Activated naive CD4-positive, alpha-beta T cell treated with anti-CD3 and anti-CD28 coated beads for 36 hours (primary cell): ENCODE data around the gene PRKCB. TPM values are rescaled to one million over a fixed set of nuclear protein-coding genes. Genes with fewer than 3 reads are reported as not detected.
"Not testable (repeated sequence)": the region's sequence is repeated elsewhere in the genome, so short reads cannot be mapped to it uniquely, and the experiment has no call there.

Source experiments
- CTCF ChIA-PET: fragments of 350-600 bp; sonication (Branson Sonifier 250); formaldehyde crosslinking; loops from one replicate; lab custom pipeline; 2021; ENCODE audit warnings: antibody characterized with exemption; lab: Charles Lee
- DNase-seq: peaks from one replicate; pipeline ENCODE4 v3.0.0-alpha.2; 2020
- H3K27ac Mint-ChIP-seq: one replicate; pipeline ENCODE4 v1.8.0; 2021; ENCODE audit warnings: mild to moderate bottlenecking, mixed read lengths
- H3K27me3 Mint-ChIP-seq: one replicate; pipeline ENCODE4 v1.8.0; 2021; ENCODE audit warnings: low read depth, mixed read lengths
- H3K36me3 Mint-ChIP-seq: one replicate; pipeline ENCODE4 v1.8.0; 2021; ENCODE audit warnings: low read depth, mixed read lengths
- H3K4me1 Mint-ChIP-seq: one replicate; pipeline ENCODE4 v1.8.0; 2021; ENCODE audit warnings: low read depth, mixed read lengths
- H3K4me3 Mint-ChIP-seq: one replicate; pipeline ENCODE4 v1.8.0; 2021; ENCODE audit warnings: mild to moderate bottlenecking, moderate library complexity, mixed read lengths
- H3K9me3 Mint-ChIP-seq: one replicate; pipeline ENCODE4 v1.8.0; 2021; ENCODE audit warnings: mixed read lengths
- intact Hi-C: fragments of 100-400 bp; cut with micrococcal nuclease; formaldehyde crosslinking; loops from one replicate; pipeline ENCODE4 v1.15.1; 2023
- total RNA-seq, 2 experiments: library from RNA; stranded (reverse); gene quantifications; one replicate each; pipeline ENCODE4 v1.2.3, GENCODE V29; 2021

The PRKCB gene
- total RNA-seq, 2 experiments from 2014 or later, result 37.1 to 38.9 TPM

DNA sequence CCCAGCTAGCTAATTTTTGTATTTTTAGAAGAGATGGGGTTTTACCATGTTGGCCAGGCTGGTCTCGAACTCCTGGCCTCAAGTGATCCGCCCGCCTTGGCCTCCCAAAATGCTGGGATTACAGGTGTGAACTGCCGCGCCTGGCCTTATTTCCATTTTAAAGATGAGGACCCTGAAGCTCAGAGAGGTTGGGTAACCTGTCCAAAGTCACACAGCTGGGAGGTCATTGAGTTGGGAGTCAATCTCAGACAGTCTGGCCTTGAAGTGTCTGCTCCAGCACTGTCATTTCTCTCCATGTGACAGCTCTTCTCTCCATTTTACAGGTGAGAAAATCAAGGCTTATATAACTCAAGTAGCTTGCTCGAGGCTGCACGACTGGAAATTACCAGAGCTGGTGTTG lies 179.2 kb downstream of the PRKCB start:
- not testable (repeated sequence) for H3K36me3 Mint-ChIP-seq, H3K27me3 Mint-ChIP-seq, H3K9me3 Mint-ChIP-seq, H3K4me3 Mint-ChIP-seq, DNase-seq
- Mint-ChIP-seq H3K4me1 (peaks cover 35% of the 10 kb centered on the region), H3K27ac (peak overlapping the region; percentile 52)
- intact Hi-C loops, result loop anchor here (1.0 to 5.0 kb wide), 5 partner anchors 22 to 337 kb away; partner anchors contain the start of gene PLK1
- CTCF ChIA-PET, result interaction anchor here (0.8 to 9.8 kb wide), 7 partner anchors 22 to 210 kb away, joined by 3 to 195 read pairs (median 3); no protein-coding TSS in a partner anchor

DNA sequence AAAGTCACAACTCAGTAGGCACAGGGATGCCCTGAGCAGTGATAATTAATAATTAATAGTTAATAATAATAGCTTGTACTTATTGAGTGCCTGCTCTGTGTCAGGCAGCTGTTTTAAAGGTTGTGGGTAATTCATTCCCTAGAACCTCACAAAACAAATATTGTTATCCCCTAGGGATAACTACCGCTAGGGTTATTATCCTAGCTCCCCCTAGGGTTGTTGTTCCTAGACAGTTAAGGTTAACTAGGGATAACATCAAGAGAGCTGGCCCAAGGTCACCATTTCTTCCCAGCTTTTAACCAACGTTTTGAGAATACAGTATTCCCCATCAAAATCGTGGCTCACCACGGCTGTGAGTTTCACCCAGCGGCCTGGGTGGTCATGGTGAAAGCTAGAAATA lies 180.1 kb downstream of the PRKCB start:
- no peak for DNase-seq
- Mint-ChIP-seq H3K27ac (no peak overlapping the region), H3K4me3 (no peak overlapping the region), H3K36me3 (no peaks in the 10 kb centered on the region), H3K27me3 (no peaks in the 10 kb centered on the region), H3K4me1 (peaks cover 31% of the 10 kb centered on the region), H3K9me3 (no peaks in the 10 kb centered on the region)
- intact Hi-C loops, result loop anchor here (2.0 kb wide), 1 partner anchor 21 kb away; no protein-coding TSS in a partner anchor
- CTCF ChIA-PET, result interaction anchor here (0.6 to 9.8 kb wide), 7 partner anchors 16 to 211 kb away, joined by 3 to 195 read pairs (median 3); no protein-coding TSS in a partner anchor

DNA sequence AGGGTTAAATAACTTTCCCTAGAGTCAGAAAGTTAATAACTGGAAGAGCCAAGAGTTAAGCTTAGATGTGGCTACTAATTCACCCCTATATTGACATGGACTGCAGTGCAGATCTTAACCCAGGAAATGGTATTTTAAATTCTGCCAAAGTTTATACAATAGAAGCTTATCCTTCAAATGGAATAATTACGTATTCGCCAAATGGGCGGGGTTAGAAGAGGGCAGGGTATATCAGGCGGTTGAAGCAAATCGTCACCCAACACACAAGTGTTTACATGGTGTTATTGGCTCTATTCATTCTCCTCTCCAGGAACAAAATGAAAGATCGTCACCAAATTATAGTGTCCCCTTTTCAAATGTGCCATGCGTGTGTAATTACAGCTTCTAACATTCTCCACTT lies 182.7 kb downstream of the PRKCB start:
- no peaks in the 10 kb centered on the region for H3K27me3 Mint-ChIP-seq
- H3K27ac Mint-ChIP-seq, result no peak overlapping the region
- peaks cover 4% of the 10 kb centered on the region for H3K36me3 Mint-ChIP-seq
- no peaks in the 10 kb centered on the region for H3K9me3 Mint-ChIP-seq
- peaks cover 35% of the 10 kb centered on the region for H3K4me1 Mint-ChIP-seq
- CTCF ChIA-PET, result interaction anchor here (0.6 kb wide), 1 partner anchor 24 kb away, joined by 3 read pairs; no protein-coding TSS in a partner anchor
- intact Hi-C loops, result no loop called here
- H3K4me3 Mint-ChIP-seq, result no peak overlapping the region
- DNase-seq, result no peak

DNA sequence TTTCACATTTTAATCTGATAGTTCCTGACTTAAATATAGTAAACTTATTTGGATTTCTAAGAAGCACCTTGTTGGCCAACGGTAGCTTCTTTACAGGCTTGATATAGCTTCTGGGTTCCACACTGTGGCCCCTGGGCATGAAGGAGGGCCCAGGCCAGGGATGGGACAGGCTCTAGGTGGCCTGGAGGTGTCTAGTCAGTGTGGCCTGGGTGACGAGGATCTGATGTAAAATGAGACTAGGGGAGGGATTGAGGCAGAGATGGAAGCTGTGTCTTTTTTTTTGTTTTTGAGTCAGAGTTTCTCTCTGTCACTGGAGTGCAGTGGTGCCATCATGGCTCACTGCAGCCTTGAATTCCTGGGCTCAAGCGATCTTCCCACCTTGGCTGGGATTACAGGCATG lies 187.0 kb downstream of the PRKCB start:
- Mint-ChIP-seq H3K27me3 (no peaks in the 10 kb centered on the region), H3K27ac (no peak overlapping the region), H3K4me1 (peaks cover 8% of the 10 kb centered on the region), H3K36me3 (peaks cover 4% of the 10 kb centered on the region), H3K4me3 (no peak overlapping the region), H3K9me3 (no peaks in the 10 kb centered on the region)
- intact Hi-C loops, result no loop called here
- DNase-seq, result no peak
- CTCF ChIA-PET, result interaction anchor here (0.6 to 2.1 kb wide), 3 partner anchors 219 to 903 kb away, joined by 3 to 7 read pairs (median 3); no protein-coding TSS in a partner anchor

DNA sequence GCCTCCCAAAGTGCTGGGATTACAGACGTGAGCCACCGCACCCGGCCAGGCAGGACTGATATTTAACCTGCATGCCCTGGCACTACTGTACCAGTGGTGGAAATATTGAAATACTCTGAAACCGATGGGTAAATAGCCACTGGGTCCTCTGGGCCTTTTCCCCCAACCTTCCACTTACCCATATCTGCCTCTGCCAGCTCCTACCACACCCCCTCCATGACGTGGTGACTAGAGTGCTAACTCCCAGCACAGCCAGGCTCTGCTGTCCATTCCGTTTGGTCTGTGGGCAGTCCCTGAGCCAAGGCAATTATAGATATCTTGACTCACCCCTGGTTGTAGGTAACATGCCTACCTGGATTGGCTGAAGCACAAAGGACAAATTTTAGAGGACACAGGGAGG lies 187.8 kb downstream of the PRKCB start:
- intact Hi-C loops, result no loop called here
- CTCF ChIA-PET, result interaction anchor here (1.2 to 2.1 kb wide), 2 partner anchors 11 to 220 kb away, joined by 3 to 7 read pairs; no protein-coding TSS in a partner anchor
- H3K27me3 Mint-ChIP-seq, result no peaks in the 10 kb centered on the region

DNA sequence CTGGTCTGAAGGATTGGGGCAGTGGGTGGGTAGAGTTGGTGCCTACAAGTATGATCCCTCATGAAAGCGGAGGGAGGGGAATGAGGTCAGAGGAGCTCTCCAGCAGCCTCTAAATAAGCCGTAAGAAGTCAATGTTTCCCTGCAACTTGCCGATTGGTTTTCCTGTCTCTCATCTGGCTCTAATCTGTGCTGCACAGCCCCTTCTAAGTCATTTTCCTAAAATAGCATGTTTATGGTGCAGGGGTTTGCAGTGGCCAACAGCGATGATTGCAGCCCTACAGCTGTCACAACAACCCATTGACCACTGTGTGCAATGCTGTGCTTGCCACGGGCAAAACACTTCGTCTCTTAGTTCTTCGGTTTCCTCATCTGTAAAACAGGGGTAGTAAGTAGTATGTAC lies 189.2 kb downstream of the PRKCB start:
- Mint-ChIP-seq H3K27me3 (no peaks in the 10 kb centered on the region), H3K4me3 (no peak overlapping the region), H3K4me1 (peaks cover 8% of the 10 kb centered on the region), H3K27ac (no peak overlapping the region), H3K36me3 (peaks cover 4% of the 10 kb centered on the region), H3K9me3 (no peaks in the 10 kb centered on the region)
- CTCF ChIA-PET, result interaction anchor here (2.1 kb wide), 1 partner anchor 222 kb away, joined by 7 read pairs; no protein-coding TSS in a partner anchor
- no peak for DNase-seq
- intact Hi-C loops, result no loop called here

More for the DNA sequence above, 187.8 kb downstream of the PRKCB start:
- no peak for DNase-seq
- Mint-ChIP-seq H3K27ac (no peak overlapping the region), H3K4me1 (peaks cover 8% of the 10 kb centered on the region), H3K9me3 (no peaks in the 10 kb centered on the region), H3K4me3 (no peak overlapping the region), H3K36me3 (peaks cover 4% of the 10 kb centered on the region)

DNA sequence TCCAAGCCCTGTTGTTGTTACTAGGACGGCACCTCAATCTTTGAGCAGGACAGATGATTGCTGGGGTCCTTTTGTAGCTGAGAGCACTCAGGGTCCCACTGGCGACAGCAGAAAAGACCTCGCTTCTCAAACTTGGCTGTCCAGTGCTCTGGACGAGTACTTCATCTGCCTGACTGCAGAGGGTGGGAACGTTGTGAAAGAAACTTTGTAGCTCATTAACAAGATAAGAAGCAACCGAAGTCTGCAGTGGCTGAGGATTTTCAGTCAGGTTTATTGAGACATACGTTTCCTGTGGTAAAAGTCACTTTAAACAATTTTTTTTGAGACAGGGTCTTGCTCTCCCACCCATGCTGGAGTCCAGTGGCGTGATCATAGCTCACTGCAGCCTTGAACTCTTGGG lies 191.7 kb downstream of the PRKCB start:
- CTCF ChIA-PET, result interaction anchor here (0.6 to 2.8 kb wide), 4 partner anchors 9 to 301 kb away, joined by 3 to 12 read pairs (median 3); no protein-coding TSS in a partner anchor
- intact Hi-C loops, result no loop called here
- Mint-ChIP-seq H3K4me1 (peaks cover 2% of the 10 kb centered on the region), H3K27ac (no peak overlapping the region), H3K9me3 (no peaks in the 10 kb centered on the region), H3K36me3 (no peaks in the 10 kb centered on the region), H3K4me3 (no peak overlapping the region), H3K27me3 (no peaks in the 10 kb centered on the region)
- DNase-seq, result no peak

DNA sequence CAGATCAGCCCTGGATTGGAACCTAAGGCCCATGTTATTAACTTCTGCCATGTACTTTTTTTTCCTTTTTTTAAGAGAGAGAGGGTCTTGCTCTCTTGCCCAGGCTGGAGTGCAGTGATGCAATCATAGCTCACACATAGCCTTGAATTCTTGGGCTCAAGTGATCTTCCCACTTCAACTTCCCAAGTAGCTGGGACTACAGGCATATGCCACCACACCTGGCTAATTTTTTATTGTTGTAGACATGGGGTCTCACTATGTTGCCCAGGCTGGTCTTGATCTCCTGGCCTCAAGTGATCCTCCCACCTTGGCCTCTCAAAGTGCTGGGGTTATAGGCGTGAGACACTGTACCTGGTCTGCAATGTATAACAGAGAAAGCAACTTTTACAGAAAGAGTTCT lies 194.1 kb downstream of the PRKCB start:
- peaks cover 15% of the 10 kb centered on the region for H3K4me1 Mint-ChIP-seq
- intact Hi-C loops, H3K27ac Mint-ChIP-seq, DNase-seq, H3K9me3 Mint-ChIP-seq, H3K27me3 Mint-ChIP-seq, H3K4me3 Mint-ChIP-seq, H3K36me3 Mint-ChIP-seq: not testable (repeated sequence)
- CTCF ChIA-PET, result interaction anchor here (1.0 kb wide), 1 partner anchor 23 kb away, joined by 3 read pairs; no protein-coding TSS in a partner anchor

DNA sequence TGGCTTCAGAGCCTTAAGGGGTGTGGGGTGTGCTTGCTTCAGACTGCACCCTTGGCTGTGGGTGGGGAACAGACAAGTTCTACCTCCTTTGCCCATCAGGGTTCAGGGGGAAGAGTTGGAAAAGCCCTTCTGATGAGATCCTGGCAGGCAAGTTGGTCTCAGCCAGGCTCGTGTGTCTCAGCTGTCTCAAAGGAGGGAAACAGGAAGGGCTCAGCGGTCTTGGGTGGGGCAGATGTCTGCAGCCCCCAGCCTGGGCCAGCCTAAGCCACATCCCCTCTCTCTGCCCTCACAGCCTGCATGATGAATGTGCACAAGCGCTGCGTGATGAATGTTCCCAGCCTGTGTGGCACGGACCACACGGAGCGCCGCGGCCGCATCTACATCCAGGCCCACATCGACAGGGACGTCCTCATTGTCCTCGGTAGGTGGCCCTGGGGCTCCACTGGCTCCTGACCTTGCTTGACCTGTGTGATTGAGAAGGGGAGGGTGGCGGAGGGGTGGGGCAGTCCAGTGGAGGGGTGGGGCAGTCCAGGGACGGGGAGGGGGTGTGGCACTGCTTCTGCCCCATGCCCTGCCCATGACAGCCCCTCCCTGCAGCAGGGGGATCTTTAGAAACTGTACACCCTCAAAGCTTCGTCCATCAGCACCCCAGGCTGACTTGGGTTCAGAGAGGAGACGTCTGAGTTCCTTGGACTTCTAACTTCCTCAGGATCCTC lies 199.5 kb downstream of the PRKCB start:
- intact Hi-C loops, result no loop called here
- no peak overlapping the region for H3K27ac Mint-ChIP-seq
- CTCF ChIA-PET, result interaction anchor here (0.8 to 8.2 kb wide), 17 partner anchors 9 to 469 kb away, joined by 3 to 128 read pairs (median 6); no protein-coding TSS in a partner anchor
- peaks cover 24% of the 10 kb centered on the region for H3K4me1 Mint-ChIP-seq
- no peak overlapping the region for H3K4me3 Mint-ChIP-seq
- peak; percentile 15 for DNase-seq
- no peaks in the 10 kb centered on the region for H3K27me3 Mint-ChIP-seq
- H3K9me3 Mint-ChIP-seq, result peaks cover 3% of the 10 kb centered on the region
- peaks cover 10% of the 10 kb centered on the region for H3K36me3 Mint-ChIP-seq

DNA sequence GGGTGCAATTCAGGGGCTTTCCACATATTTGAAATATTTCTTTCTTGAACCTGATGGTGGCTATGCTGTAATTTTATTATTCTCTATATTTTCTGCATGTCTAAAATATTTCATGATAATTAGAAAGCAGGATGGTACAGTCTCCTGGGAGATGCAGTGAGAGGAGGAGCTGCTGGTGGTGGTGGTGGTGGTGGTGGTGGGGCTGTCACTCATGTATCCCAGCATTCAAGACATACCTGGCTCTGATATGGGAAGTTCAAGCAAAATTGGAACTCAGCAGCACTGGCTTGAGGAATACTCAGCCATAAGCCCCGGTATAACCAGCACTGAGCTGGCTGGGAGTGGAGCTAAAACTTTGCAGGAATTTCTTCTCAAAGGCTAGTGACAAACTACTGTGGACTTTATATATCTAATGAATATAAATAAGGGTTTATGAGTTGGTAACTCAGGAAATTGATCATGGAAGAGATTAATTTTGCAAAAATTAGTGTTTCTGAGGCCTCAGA lies 200.3 kb downstream of the PRKCB start:
- Mint-ChIP-seq H3K27me3 (no peaks in the 10 kb centered on the region), H3K4me1 (peaks cover 22% of the 10 kb centered on the region), H3K4me3 (no peak overlapping the region), H3K27ac (no peak overlapping the region), H3K36me3 (peaks cover 10% of the 10 kb centered on the region), H3K9me3 (peaks cover 3% of the 10 kb centered on the region)
- CTCF ChIA-PET, result interaction anchor here (0.6 to 8.2 kb wide), 18 partner anchors 9 to 468 kb away, joined by 3 to 128 read pairs (median 4); no protein-coding TSS in a partner anchor
- no peak for DNase-seq
- intact Hi-C loops, result loop anchor here (1.0 to 2.0 kb wide), 3 partner anchors 21 to 301 kb away; no protein-coding TSS in a partner anchor

DNA sequence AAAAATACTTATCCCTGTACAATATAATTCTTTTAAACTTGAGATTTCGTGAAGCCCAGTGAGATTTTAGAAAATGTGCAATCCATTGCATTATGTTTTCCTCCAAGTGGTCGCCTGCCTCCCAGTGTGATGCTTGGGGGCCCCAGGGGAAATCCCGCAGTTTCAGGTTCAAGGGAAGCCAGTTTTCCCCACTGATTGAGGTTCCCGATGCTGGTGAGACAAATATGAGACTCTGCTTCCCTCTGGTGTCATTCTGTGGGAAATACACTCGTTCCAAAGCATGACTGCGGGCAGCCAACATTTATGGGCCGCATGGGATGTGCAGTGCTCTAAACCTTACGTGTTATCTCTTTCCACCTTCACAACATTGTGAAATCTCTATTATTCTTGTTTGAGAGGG lies 200.8 kb downstream of the PRKCB start:
- Mint-ChIP-seq H3K27me3 (no peaks in the 10 kb centered on the region), H3K4me1 (peaks cover 22% of the 10 kb centered on the region), H3K36me3 (peaks cover 10% of the 10 kb centered on the region), H3K4me3 (no peak overlapping the region), H3K9me3 (peaks cover 3% of the 10 kb centered on the region), H3K27ac (no peak overlapping the region)
- CTCF ChIA-PET, result interaction anchor here (0.6 to 8.2 kb wide), 17 partner anchors 10 to 468 kb away, joined by 3 to 128 read pairs (median 4); no protein-coding TSS in a partner anchor
- DNase-seq, result peak; percentile 56
- intact Hi-C loops, result loop anchor here (1.0 to 2.0 kb wide), 3 partner anchors 22 to 301 kb away; no protein-coding TSS in a partner anchor

DNA sequence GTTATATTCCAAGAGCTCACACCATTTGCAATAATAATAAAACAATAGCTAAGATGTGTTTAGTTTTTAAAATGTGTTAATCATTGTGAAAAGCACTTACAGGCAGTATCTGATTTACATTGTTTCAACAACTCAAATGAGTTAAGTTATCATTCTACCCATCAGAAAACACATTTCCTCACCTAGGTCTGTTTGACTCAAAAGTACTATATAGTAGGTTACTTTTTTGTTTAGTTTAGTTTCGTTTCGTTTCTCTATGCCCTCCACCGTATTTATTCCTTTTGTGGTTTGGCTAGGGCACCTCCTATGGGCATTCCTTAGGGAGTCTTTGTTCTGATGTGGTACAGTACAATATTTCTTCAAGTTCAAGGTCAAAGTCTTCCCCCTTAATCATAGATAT lies 201.6 kb downstream of the PRKCB start:
- Mint-ChIP-seq H3K4me3 (no peak overlapping the region), H3K36me3 (peaks cover 10% of the 10 kb centered on the region), H3K27me3 (no peaks in the 10 kb centered on the region), H3K9me3 (peaks cover 3% of the 10 kb centered on the region), H3K4me1 (peaks cover 24% of the 10 kb centered on the region), H3K27ac (no peak overlapping the region)
- CTCF ChIA-PET, result interaction anchor here (0.9 to 8.2 kb wide), 8 partner anchors 11 to 467 kb away, joined by 3 to 128 read pairs (median 12); no protein-coding TSS in a partner anchor
- no peak for DNase-seq
- intact Hi-C loops, result loop anchor here (2.0 kb wide), 1 partner anchor 23 kb away; no protein-coding TSS in a partner anchor
